DOHH2 (cell line): ENCODE data around the gene CD3E.
"Not testable (repeated sequence)": the region's sequence is repeated elsewhere in the genome, so short reads cannot be mapped to it uniquely, and the experiment has no call there.

Experiments used
- EZH2phosphoT487 ChIP-seq: fragments of 200-600 bp; sonication (generic); IDR thresholded peaks from 2 replicates; pipeline ENCODE4 v1.6.1; 2017; ENCODE audit warnings: borderline replicate concordance, mild to moderate bottlenecking, antibody characterized with exemption, low read length, moderate library complexity, mixed read lengths
- TF ChIP-seq, protein P1 (sequence below): fragments of 200-600 bp; sonication (generic); IDR thresholded peaks from one replicate; pipeline ENCODE4 v1.5.1; 2014; ENCODE audit warnings: antibody characterized with exemption, mild to moderate bottlenecking, low read depth, low read length; ENCODE audit not compliant: poor library complexity, severe bottlenecking

DNA sequence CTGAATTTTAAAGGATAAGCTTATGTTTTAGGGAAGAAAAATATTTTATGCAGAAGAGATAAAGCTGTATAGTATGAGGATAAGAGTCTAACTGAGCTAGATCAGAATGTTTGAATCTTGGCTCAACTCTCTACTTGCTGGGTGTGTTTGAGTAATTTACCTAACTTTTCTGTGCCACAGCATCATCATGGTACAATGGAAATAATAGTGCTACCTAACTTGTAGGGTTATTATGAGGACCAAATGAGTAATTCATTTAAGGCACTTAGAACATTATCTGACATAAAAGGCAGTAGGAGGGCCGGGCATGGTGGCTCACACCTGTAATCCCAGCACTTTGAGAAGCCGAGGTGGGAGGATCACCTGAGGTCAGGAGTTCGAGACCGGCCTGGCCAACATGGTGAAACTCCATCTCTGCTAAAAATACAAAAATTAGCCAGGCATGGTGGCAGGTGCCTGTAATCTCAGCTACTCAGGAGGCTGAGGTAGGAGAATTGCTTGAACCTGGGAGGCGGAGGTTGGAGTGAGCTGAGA lies 4.5 kb downstream of the CD3E start:
- TF ChIP-seq, protein P1, sequence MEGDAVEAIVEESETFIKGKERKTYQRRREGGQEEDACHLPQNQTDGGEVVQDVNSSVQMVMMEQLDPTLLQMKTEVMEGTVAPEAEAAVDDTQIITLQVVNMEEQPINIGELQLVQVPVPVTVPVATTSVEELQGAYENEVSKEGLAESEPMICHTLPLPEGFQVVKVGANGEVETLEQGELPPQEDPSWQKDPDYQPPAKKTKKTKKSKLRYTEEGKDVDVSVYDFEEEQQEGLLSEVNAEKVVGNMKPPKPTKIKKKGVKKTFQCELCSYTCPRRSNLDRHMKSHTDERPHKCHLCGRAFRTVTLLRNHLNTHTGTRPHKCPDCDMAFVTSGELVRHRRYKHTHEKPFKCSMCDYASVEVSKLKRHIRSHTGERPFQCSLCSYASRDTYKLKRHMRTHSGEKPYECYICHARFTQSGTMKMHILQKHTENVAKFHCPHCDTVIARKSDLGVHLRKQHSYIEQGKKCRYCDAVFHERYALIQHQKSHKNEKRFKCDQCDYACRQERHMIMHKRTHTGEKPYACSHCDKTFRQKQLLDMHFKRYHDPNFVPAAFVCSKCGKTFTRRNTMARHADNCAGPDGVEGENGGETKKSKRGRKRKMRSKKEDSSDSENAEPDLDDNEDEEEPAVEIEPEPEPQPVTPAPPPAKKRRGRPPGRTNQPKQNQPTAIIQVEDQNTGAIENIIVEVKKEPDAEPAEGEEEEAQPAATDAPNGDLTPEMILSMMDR: not testable (repeated sequence)
- not testable (repeated sequence) for TF ChIP-seq EZH2phosphoT487
